Measurements from ENCODE around the gene NXPH3. TPM values are rescaled to one million over a fixed set of nuclear protein-coding genes. Genes with fewer than 3 reads are reported as not detected.

Gene NXPH3
- total RNA-seq, 1 experiment from 2014 or later, result not detected

GRCh38 chr17:49576088-49576916, 631 bp downstream of the NXPH3 start:
- no peak for DNase-seq (ENCODE audit: low spot score)

- no peak for DNase-seq (ENCODE audit: low spot score)
Measured at GRCh38 chr17:49576917-49577649, 1.4 kb downstream of the NXPH3 start.

GRCh38 chr17:49577650-49577934, 1.9 kb downstream of the NXPH3 start:
- DNase-seq (ENCODE audit: low spot score), result no peak

GRCh38 chr17:49577963-49578362, 2.3 kb downstream of the NXPH3 start:
- no peak for DNase-seq (ENCODE audit: low spot score)

GRCh38 chr17:49578414-49578813, 2.7 kb downstream of the NXPH3 start:
- DNase-seq (ENCODE audit: low spot score), result no peak

GRCh38 chr17:49578952-49579500, 3.4 kb downstream of the NXPH3 start:
- DNase-seq (ENCODE audit: low spot score), result no peak

GRCh38 chr17:49579522-49579921, 3.9 kb downstream of the NXPH3 start:
- DNase-seq (ENCODE audit: low spot score), result no peak

- no peak for DNase-seq (ENCODE audit: low spot score)
Measured at GRCh38 chr17:49580055-49580721, 4.5 kb downstream of the NXPH3 start.

GRCh38 chr17:49580981-49581647, 5.4 kb downstream of the NXPH3 start:
- DNase-seq (ENCODE audit: low spot score), result no peak

GRCh38 chr17:49581648-49581998, 6.0 kb downstream of the NXPH3 start:
- DNase-seq (ENCODE audit: low spot score), result no peak

GRCh38 chr17:49582055-49582722, 6.5 kb downstream of the NXPH3 start:
- no peak for DNase-seq (ENCODE audit: low spot score)

- no peak for DNase-seq (ENCODE audit: low spot score)
Measured at GRCh38 chr17:49582789-49583188, 7.1 kb downstream of the NXPH3 start.

GRCh38 chr17:49583226-49583625, 7.6 kb downstream of the NXPH3 start:
- DNase-seq (ENCODE audit: low spot score), result no peak

GRCh38 chr17:49583889-49584288, 8.2 kb downstream of the NXPH3 start:
- DNase-seq (ENCODE audit: low spot score), result no peak

- DNase-seq (ENCODE audit: low spot score), result peak; percentile 43
Measured at GRCh38 chr17:49585422-49586027, 9.9 kb downstream of the NXPH3 start.

- no peak for DNase-seq (ENCODE audit: low spot score)
Measured at GRCh38 chr17:49587366-49588073, 11.8 kb downstream of the NXPH3 start.

- DNase-seq (ENCODE audit: low spot score), result no peak
Measured at GRCh38 chr17:49588312-49588711, 12.6 kb downstream of the NXPH3 start.

- DNase-seq (ENCODE audit: low spot score), result no peak
Measured at GRCh38 chr17:49588726-49589576, 13.3 kb downstream of the NXPH3 start.

GRCh38 chr17:49589577-49589927, 13.9 kb downstream of the NXPH3 start:
- no peak for DNase-seq (ENCODE audit: low spot score)
